ENCODE data around the gene MAPK11. TPM values are rescaled to one million over a fixed set of nuclear protein-coding genes. Genes with fewer than 3 reads are reported as not detected.

MAPK11 gene
- total and polyA plus RNA-seq, 2 donors (not counting 1 experiment from before 2014, with no cell fraction given), result 8.1 to 9.9 TPM

DNA sequence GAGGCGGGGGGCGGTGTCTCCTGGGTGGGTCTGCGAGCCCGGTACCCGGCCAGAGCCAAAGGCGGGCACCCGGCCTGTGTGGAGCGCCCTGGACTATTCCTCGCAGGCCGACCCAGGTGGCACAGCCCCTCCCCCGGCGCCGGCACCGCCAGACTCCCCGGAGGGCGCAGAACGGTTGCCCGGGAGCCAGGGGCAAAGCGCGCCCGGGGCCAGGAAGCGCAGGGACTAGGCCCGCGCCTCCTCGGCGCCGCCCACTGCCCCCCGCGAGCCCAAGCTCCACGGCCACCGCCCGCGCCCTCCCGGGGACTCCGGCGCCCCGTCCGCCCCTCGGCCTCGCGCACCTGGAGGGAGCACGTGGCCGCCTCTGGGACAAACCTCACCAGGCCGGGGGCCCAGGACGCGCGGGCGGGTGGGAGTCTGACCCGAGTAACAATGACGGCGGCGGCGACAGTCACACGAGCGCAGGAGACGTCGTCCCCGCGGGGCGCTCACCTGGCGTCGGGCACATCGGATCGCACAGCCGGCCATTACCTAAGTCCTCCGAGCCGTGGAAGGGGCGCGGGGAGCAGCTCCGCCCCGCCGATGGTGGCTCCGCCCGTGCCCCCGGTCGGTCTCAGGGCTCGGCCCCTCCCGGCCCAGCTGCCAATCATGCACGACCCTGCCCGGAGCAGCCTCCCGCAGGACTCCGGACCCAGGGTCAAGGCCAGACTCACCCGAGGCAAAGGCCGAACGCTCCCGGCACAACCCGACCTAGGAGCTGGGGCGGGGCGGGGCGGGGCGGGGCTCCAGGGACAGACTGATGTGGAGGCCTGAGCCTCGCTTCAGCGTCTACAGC is 29.8 kb upstream of the MAPK11 start:
- Mint-ChIP-seq H3K9me3 (ENCODE audit: insufficient read depth) (no peaks in the 10 kb centered on the region), H3K27me3 (peaks cover 7% of the 10 kb centered on the region), H3K4me3 (peak overlapping the region; percentile 57), H3K27ac (no peak overlapping the region), H3K4me1 (peaks cover 60% of the 10 kb centered on the region)
- Histone ChIP-seq H4K20me1 (ENCODE audit: control insufficient read depth, insufficient read depth, low read length, poor library complexity, severe bottlenecking) (no peaks in the 10 kb centered on the region), H3K4me1 (ENCODE audit: control insufficient read depth in 2 of 2, insufficient read depth in 2 of 2, low read length in 2 of 2) (peaks cover 54 to 61% of the 10 kb centered on the region in 2 donors), H2AFZ (ENCODE audit: insufficient read depth, low read depth, low read length, poor library complexity, severe bottlenecking) (peak overlapping the region; percentile 38), H3K9me3 (ENCODE audit: control extremely low read depth in 1 of 3, control insufficient read depth in 2 of 3, insufficient read depth in 1 of 3, low read length in 2 of 3) (peaks cover 0 to 4% (median 0%) of the 10 kb centered on the region in 3 donors), H3K27me3 (replicated peaks in 1 of 4; ENCODE audit: control extremely low read depth in 1 of 4, control insufficient read depth in 3 of 4, insufficient read depth in 4 of 4, low read length in 3 of 4) (peaks cover 0 to 10% (median 5%) of the 10 kb centered on the region in 4 experiments), H3K36me3 (replicated peaks in 1 of 2; ENCODE audit: control extremely low read depth in 1 of 2, control insufficient read depth in 1 of 2, extremely low read depth in 1 of 2, insufficient read depth in 2 of 2, low read length in 1 of 2) (no peaks in the 10 kb centered on the region), H3K79me2 (ENCODE audit: control insufficient read depth, insufficient read depth, low read length) (no peaks in the 10 kb centered on the region), H3K9ac (ENCODE audit: low read length) (peak overlapping the region; percentile 29), H3K27ac (ENCODE audit: low read length in 2 of 2) (no peak overlapping the region), H3K4me3 (ENCODE audit: control extremely low read depth in 1 of 5, extremely low read depth in 1 of 5, insufficient read depth in 1 of 5, low read depth in 2 of 5, low read length in 4 of 5) (peak overlapping the region in 3 of 5 experiments; percentile 17 to 27 (median 19)), H3K4me2 (replicated peaks; ENCODE audit: low read depth, low read length, poor library complexity, severe bottlenecking) (peak overlapping the region; percentile 95)
- no peak for DNase-seq
- intact Hi-C loops (cut with micrococcal nuclease), result loop anchor here (2.0 kb wide), 2 partner anchors 15 to 29 kb away; partner anchors contain the start of gene MAPK11
- WGBS (ENCODE audit: insufficient coverage), result 45% methylated on average over 93 of the region's 93 CpGs
- ATAC-seq (ENCODE audit: low read depth), result peak; percentile 7
- no peak for TF ChIP-seq EZH2 (IDR thresholded peaks at IDR 0.05; ENCODE audit: borderline replicate concordance, insufficient read depth, low read depth, low read length, poor library complexity, severe bottlenecking)
- TF ChIP-seq, protein P1, sequence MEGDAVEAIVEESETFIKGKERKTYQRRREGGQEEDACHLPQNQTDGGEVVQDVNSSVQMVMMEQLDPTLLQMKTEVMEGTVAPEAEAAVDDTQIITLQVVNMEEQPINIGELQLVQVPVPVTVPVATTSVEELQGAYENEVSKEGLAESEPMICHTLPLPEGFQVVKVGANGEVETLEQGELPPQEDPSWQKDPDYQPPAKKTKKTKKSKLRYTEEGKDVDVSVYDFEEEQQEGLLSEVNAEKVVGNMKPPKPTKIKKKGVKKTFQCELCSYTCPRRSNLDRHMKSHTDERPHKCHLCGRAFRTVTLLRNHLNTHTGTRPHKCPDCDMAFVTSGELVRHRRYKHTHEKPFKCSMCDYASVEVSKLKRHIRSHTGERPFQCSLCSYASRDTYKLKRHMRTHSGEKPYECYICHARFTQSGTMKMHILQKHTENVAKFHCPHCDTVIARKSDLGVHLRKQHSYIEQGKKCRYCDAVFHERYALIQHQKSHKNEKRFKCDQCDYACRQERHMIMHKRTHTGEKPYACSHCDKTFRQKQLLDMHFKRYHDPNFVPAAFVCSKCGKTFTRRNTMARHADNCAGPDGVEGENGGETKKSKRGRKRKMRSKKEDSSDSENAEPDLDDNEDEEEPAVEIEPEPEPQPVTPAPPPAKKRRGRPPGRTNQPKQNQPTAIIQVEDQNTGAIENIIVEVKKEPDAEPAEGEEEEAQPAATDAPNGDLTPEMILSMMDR (IDR thresholded peaks at IDR 0.05), result no peak
- POLR2A ChIA-PET, result interaction anchor here (0.6 to 7.5 kb wide), 5 partner anchors 12 to 58 kb away, joined by 3 to 61 read pairs (median 3); partner anchors contain the start of gene DENND6B
- CTCF ChIA-PET, result interaction anchor here (1.0 to 2.3 kb wide), 4 partner anchors 24 to 42 kb away, joined by 3 to 8 read pairs (median 4); no protein-coding TSS in a partner anchor

Data from B cell (primary cell).